GM12801 (cell line): Measurements from ENCODE around the gene CEMIP2.

Experiments
- TF ChIP-seq, protein P1 (sequence below): IDR thresholded peaks from one replicate; pipeline ENCODE4 v1.5.1; 2011; ENCODE audit warnings: control low read depth; ENCODE audit not compliant: insufficient read length; ENCODE audit errors: extremely low read depth

CEMIP2 gene

DNA sequence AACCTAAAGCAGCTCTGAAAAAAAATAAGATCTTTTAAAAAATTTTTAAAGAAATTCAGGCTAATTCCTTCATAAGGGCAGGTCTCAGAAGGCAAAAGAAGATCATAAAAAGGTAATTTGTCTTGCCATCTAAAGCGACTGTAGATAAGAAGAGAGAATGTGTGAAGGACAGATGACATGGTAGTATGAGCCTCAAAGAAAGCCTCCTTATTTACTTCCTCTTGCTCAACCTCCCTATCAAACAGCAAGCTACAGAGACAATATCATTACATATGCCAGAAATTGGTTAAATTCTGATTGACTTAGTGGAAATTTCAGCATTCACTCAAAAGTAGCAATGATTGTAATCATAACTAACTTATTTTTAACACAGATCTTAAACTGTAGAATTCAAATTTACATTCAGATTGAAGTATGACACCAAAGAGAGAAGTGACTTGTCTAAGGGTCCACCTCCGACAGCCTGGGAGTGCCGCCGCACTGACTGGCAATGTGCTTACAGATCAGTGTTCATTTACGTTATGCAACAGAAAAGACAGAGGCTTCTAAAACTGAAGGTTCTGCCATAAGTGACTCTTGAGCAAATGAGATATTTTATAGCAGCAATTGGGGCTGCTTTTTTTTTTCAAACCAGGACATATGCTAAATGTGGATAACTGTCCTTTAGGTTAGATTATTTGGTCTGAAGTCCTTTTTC lies 132.0 kb downstream of the CEMIP2 start:
- TF ChIP-seq, protein P1, sequence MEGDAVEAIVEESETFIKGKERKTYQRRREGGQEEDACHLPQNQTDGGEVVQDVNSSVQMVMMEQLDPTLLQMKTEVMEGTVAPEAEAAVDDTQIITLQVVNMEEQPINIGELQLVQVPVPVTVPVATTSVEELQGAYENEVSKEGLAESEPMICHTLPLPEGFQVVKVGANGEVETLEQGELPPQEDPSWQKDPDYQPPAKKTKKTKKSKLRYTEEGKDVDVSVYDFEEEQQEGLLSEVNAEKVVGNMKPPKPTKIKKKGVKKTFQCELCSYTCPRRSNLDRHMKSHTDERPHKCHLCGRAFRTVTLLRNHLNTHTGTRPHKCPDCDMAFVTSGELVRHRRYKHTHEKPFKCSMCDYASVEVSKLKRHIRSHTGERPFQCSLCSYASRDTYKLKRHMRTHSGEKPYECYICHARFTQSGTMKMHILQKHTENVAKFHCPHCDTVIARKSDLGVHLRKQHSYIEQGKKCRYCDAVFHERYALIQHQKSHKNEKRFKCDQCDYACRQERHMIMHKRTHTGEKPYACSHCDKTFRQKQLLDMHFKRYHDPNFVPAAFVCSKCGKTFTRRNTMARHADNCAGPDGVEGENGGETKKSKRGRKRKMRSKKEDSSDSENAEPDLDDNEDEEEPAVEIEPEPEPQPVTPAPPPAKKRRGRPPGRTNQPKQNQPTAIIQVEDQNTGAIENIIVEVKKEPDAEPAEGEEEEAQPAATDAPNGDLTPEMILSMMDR: no peak

DNA sequence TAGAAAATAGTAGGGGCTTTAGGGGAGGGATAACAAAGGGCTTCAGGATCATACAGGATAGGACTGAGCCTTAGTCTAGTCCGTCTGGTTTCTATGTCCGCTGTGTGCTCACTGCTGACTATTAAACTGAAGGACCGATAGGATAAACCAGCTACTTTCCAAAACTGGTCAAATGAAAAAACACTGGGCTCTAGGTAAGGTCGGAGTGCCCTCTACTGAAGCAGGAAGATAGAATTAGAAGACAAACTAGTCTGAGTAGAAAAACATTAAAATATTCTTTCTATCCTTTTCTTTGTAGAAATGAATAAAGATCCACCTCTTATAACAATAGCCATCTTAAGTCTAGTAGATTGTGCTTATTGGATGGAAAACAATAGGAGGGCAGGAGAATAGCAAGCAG lies 133.6 kb downstream of the CEMIP2 start:
- TF ChIP-seq, protein P1: no peak
